NB4 (cell line): ENCODE data around the gene TRIP6.

Source experiments
- CTCF ChIP-seq: IDR thresholded peaks from one replicate; pipeline ENCODE4 v1.5.1; 2012; ENCODE audit warnings: low read depth, low read length
- POLR2A ChIP-seq: IDR thresholded peaks from 2 replicates; pipeline ENCODE4 v1.6.1; 2011; ENCODE audit warnings: mild to moderate bottlenecking; ENCODE audit not compliant: insufficient read length; ENCODE audit errors: extremely low read depth

- TF ChIP-seq CTCF (no peak), POLR2A (no peak)
Measured at GRCh38 chr7:100878685-100879084, 11.5 kb downstream of the TRIP6 start.
